ENCODE results near the gene RECQL5. TPM values are rescaled to one million over a fixed set of nuclear protein-coding genes. Genes with fewer than 3 reads are reported as not detected.
"Not testable (repeated sequence)": the region's sequence is repeated elsewhere in the genome, so short reads cannot be mapped to it uniquely, and the experiment has no call there.

The RECQL5 gene
- total RNA-seq, 1 experiment from 2014 or later = 36.3 TPM

GRCh38 chr17:75584849-75585175 is 82.1 kb downstream of the RECQL5 start:
- no peaks in the 10 kb centered on the region for H3K36me3 ChIP-seq (replicated peaks; ENCODE audit: control insufficient read depth, insufficient read depth, low read length)
- no peak overlapping the region for H3K4me3 ChIP-seq (ENCODE audit: insufficient read depth, low read depth, low read length)
- H3K27me3 ChIP-seq (ENCODE audit: control insufficient read depth, insufficient read depth, low read length) = peaks cover 21% of the 10 kb centered on the region
- no peak for DNase-seq

- not testable (repeated sequence) for H3K36me3 ChIP-seq (replicated peaks; ENCODE audit: control insufficient read depth, insufficient read depth, low read length); DNase-seq; H3K27me3 ChIP-seq (ENCODE audit: control insufficient read depth, insufficient read depth, low read length); H3K4me3 ChIP-seq (ENCODE audit: insufficient read depth, low read depth, low read length)
These were observed 83.8 kb downstream of the RECQL5 start for GRCh38 chr17:75583197-75583596.

GRCh38 chr17:75581121-75581725 is 85.7 kb downstream of the RECQL5 start:
- H3K27me3 ChIP-seq (ENCODE audit: control insufficient read depth, insufficient read depth, low read length) = not testable (repeated sequence)

More at GRCh38 chr17:75581121-75581725, 85.7 kb downstream of the RECQL5 start:
- not testable (repeated sequence) for H3K36me3 ChIP-seq (replicated peaks; ENCODE audit: control insufficient read depth, insufficient read depth, low read length); H3K4me3 ChIP-seq (ENCODE audit: insufficient read depth, low read depth, low read length); DNase-seq

Other genes starting within 250 kb of the RECQL5 start
- gene TMEM94, start 210.5 kb downstream of the RECQL5 start, total RNA-seq (2014; rRNA removed; shearing (Covaris generic)) = 58.2 and 76.8 TPM in 2 replicates
- gene CASKIN2, start 151.6 kb downstream of the RECQL5 start, total RNA-seq (2014; rRNA removed; shearing (Covaris generic)) = 11.8 and 13.1 TPM in 2 replicates
- gene TSEN54, start 150.6 kb downstream of the RECQL5 start, total RNA-seq (2014; rRNA removed; shearing (Covaris generic)) = 45.2 and 49.4 TPM in 2 replicates
- 41.5 and 49.2 TPM in 2 replicates for gene LLGL2, start 141.5 kb downstream of the RECQL5 start, total RNA-seq (2014; rRNA removed; shearing (Covaris generic))
- gene MYO15B, start 79.4 kb downstream of the RECQL5 start, total RNA-seq (2014; rRNA removed; shearing (Covaris generic)) = 9.9 and 14.6 TPM in 2 replicates
- gene SMIM5, start 33.7 kb downstream of the RECQL5 start, total RNA-seq (2014; rRNA removed; shearing (Covaris generic)) = 0.11 TPM in 1 of 2 replicates, not detected in the other
- 52.9 and 61.3 TPM in 2 replicates for gene SAP30BP, start 184 bp upstream of the RECQL5 start, total RNA-seq (2014; rRNA removed; shearing (Covaris generic))
- 0.28 and 0.70 TPM in 2 replicates for gene ITGB4, start 54.3 kb upstream of the RECQL5 start, total RNA-seq (2014; rRNA removed; shearing (Covaris generic))
- 43.4 and 47.2 TPM in 2 replicates for gene GALK1, start 98.0 kb upstream of the RECQL5 start, total RNA-seq (2014; rRNA removed; shearing (Covaris generic))
- gene UNK, start 117.7 kb upstream of the RECQL5 start, total RNA-seq (2014; rRNA removed; shearing (Covaris generic)) = 17.9 and 21.7 TPM in 2 replicates
- 4.2 and 7.2 TPM in 2 replicates for gene UNC13D, start 177.2 kb upstream of the RECQL5 start, total RNA-seq (2014; rRNA removed; shearing (Covaris generic))
- 44.8 and 48.2 TPM in 2 replicates for gene WBP2, start 188.2 kb upstream of the RECQL5 start, total RNA-seq (2014; rRNA removed; shearing (Covaris generic))
- 8.5 and 14.1 TPM in 2 replicates for gene TRIM47, start 211.4 kb upstream of the RECQL5 start, total RNA-seq (2014; rRNA removed; shearing (Covaris generic))
- gene TRIM65, start 229.8 kb upstream of the RECQL5 start, total RNA-seq (2014; rRNA removed; shearing (Covaris generic)) = 66.4 and 69.4 TPM in 2 replicates
- 100 and 125 TPM in 2 replicates for gene MRPL38, start 237.7 kb upstream of the RECQL5 start, total RNA-seq (2014; rRNA removed; shearing (Covaris generic))

Measured in H7 (cell line).